HG03354 (cell line): ENCODE data around the gene TBPL2.
"Not testable (repeated sequence)": the region's sequence is repeated elsewhere in the genome, so short reads cannot be mapped to it uniquely, and the experiment has no call there.

ENCODE experiments used
- ATAC-seq: cut with Tn5 transposase; IDR thresholded peaks from one replicate; pipeline ENCODE4 v1.9.1; 2021; ENCODE audit warnings: mild to moderate bottlenecking; ENCODE audit not compliant: unreplicated experiment, poor library complexity, severe bottlenecking

TBPL2 gene

GRCh38 chr14:55440385-55440784, at the start of gene TBPL2:
TBPL2 (minus strand) TSS chr14:55440616; CDS start chr14:55440449, 167 bp downstream.
- no peak for ATAC-seq

- no peak for ATAC-seq
Observed at GRCh38 chr14:55488204-55488603, 47.8 kb upstream of the TBPL2 start.

GRCh38 chr14:55482936-55483605, 42.7 kb upstream of the TBPL2 start:
- no peak for ATAC-seq

- no peak for ATAC-seq
Observed at GRCh38 chr14:55481769-55482168, 41.4 kb upstream of the TBPL2 start.

- ATAC-seq = no peak
Observed at GRCh38 chr14:55477680-55478079, 37.3 kb upstream of the TBPL2 start.

- ATAC-seq = not testable (repeated sequence)
Observed at GRCh38 chr14:55476448-55476847, 36.0 kb upstream of the TBPL2 start.

- no peak for ATAC-seq
Observed at GRCh38 chr14:55473786-55474185, 33.4 kb upstream of the TBPL2 start.

- no peak for ATAC-seq
Observed at GRCh38 chr14:55470025-55470424, 29.6 kb upstream of the TBPL2 start.

- no peak for ATAC-seq
Observed at GRCh38 chr14:55467307-55467706, 26.9 kb upstream of the TBPL2 start.

- peak; percentile 86 for ATAC-seq
Observed at GRCh38 chr14:55458800-55459515, 18.5 kb upstream of the TBPL2 start.

- ATAC-seq = no peak
Observed at GRCh38 chr14:55457496-55457895, 17.1 kb upstream of the TBPL2 start.

- not testable (repeated sequence) for ATAC-seq
Observed at GRCh38 chr14:55456411-55456810, 16.0 kb upstream of the TBPL2 start.

- no peak for ATAC-seq
Observed at GRCh38 chr14:55454264-55455002, 14.0 kb upstream of the TBPL2 start.

GRCh38 chr14:55451950-55452349, 11.5 kb upstream of the TBPL2 start:
- no peak for ATAC-seq

- no peak for ATAC-seq
Observed at GRCh38 chr14:55451398-55451797, 11.0 kb upstream of the TBPL2 start.

GRCh38 chr14:55450987-55451386, 10.6 kb upstream of the TBPL2 start:
- peak; percentile 58 for ATAC-seq

GRCh38 chr14:55450539-55450938, 10.1 kb upstream of the TBPL2 start:
- ATAC-seq = no peak

- ATAC-seq = no peak
Observed at GRCh38 chr14:55450124-55450523, 9.7 kb upstream of the TBPL2 start.

- ATAC-seq = no peak
Observed at GRCh38 chr14:55449116-55449515, 8.7 kb upstream of the TBPL2 start.

GRCh38 chr14:55448141-55448614, 7.8 kb upstream of the TBPL2 start:
- ATAC-seq = no peak

- ATAC-seq = no peak
Observed at GRCh38 chr14:55446833-55447232, 6.4 kb upstream of the TBPL2 start.
